ENCODE data around the gene MAS1.

GRCh38 chr6:159862103-159862502 lies 28.7 kb upstream of the MAS1 start:
- TF ChIP-seq EZH2 (IDR thresholded peaks at IDR 0.05; ENCODE audit: borderline replicate concordance, insufficient read depth, low read depth, low read length, poor library complexity, severe bottlenecking) (no peak), CTCF (IDR thresholded peaks at IDR 0.05) (no peak)

Data from B cell (primary cell).